Cardiac fibroblast (primary cell): ENCODE results near the gene MGLL.

Experiments used
- DNase-seq, 2 donors: peaks; one replicate each; pipeline versions ENCODE4 v3.0.0 to v3.0.0-alpha.2; 2010; ENCODE audit warnings: low read depth in 2 of 2
- H3K4me3 ChIP-seq, 2 donors: replicated peaks in 1 of 2; 1 replicate in 1 of 2; 2 replicates in 1 of 2; pipeline ENCODE4 v1.5.1; 2011; ENCODE audit warnings: low read depth in 2 of 2, low read length in 2 of 2, mild to moderate bottlenecking in 2 of 2, moderate library complexity in 1 of 2
- CTCF ChIP-seq: IDR thresholded peaks from one replicate; pipeline ENCODE4 v1.5.1; 2011; ENCODE audit warnings: low read depth, mild to moderate bottlenecking, low read length, inconsistent platforms

MGLL gene

GRCh38 chr3:127678315-127678599 lies 144.1 kb downstream of the MGLL start:
- DNase-seq: no peak
- no peak for TF ChIP-seq CTCF
- H3K4me3 ChIP-seq: no peak overlapping the region

- no peak overlapping the region for H3K4me3 ChIP-seq
- DNase-seq: no peak
- no peak for TF ChIP-seq CTCF
These were observed 144.6 kb downstream of the MGLL start for GRCh38 chr3:127677541-127678314.

GRCh38 chr3:127676921-127677351 lies 145.4 kb downstream of the MGLL start:
- H3K4me3 ChIP-seq: no peak overlapping the region
- TF ChIP-seq CTCF: no peak
- DNase-seq: no peak

GRCh38 chr3:127676456-127676855 lies 145.9 kb downstream of the MGLL start:
- no peak for TF ChIP-seq CTCF
- DNase-seq: no peak
- no peak overlapping the region for H3K4me3 ChIP-seq

DNA sequence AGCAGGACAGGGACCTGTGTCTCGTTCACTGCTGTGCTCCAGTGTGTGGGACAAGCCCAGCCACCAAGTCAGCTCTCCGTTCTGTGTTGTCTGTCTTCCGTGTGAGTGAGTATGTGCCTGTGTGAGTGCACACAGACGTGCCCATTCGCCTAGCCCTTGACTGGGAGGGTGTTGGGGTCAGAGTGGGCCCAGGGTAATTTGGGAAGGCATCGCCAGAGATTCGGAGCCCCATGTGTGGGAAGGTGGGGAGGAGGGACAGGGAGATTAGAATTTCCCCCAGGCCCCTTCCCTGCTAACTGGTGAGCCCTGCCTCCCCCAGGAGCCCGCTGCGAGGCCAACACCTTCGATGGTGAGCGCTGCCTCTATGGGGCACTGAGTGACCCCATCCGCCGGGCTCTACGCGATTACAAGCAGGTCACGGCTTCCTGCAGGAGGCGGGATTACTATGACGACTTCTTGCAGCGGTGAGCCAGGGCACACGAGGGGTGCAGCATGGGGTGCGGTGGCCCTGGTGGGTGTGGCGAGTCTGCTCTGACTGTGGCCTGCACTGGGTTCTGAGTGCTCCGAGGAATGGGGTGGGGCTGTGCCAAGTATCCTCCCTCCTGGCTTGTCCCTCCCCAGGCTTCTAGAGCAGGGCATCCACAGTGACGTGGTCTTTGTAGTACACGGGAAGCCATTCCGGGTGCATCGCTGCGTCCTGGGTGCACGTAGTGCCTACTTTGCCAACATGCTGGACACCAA lies 146.5 kb downstream of the MGLL start:
- H3K4me3 ChIP-seq: no peak overlapping the region
- TF ChIP-seq CTCF: no peak
- no peak for DNase-seq

GRCh38 chr3:127674790-127675189 lies 147.5 kb downstream of the MGLL start:
- TF ChIP-seq CTCF: no peak
- no peak overlapping the region for H3K4me3 ChIP-seq
- no peak for DNase-seq
